Daoy (cell line): Measurements from ENCODE around the gene ITGA1. TPM values are rescaled to one million over a fixed set of nuclear protein-coding genes. Genes with fewer than 3 reads are reported as not detected.

Experiments used
- DNase-seq: peaks from one replicate; pipeline ENCODE4 v3.0.0-alpha.2; 2015; ENCODE audit warnings: low read depth
- total RNA-seq: library from RNA; depleted of rRNA; stranded (reverse); fragments of >200 nt; shearing (Covaris generic); gene quantifications from 2 replicates; pipeline ENCODE4 v1.2.3, GENCODE V29; 2014

The ITGA1 gene
- total RNA-seq, 1 experiment from 2014 or later = 7.6 TPM

- DNase-seq = no peak
These were observed 15.0 kb upstream of the ITGA1 start for GRCh38 chr5:52772668-52773067.

- DNase-seq = no peak
These were observed 14.4 kb upstream of the ITGA1 start for GRCh38 chr5:52773342-52773741.

- DNase-seq = no peak
These were observed 13.7 kb upstream of the ITGA1 start for GRCh38 chr5:52774005-52774410.

- DNase-seq = no peak
These were observed 11.6 kb upstream of the ITGA1 start for GRCh38 chr5:52776116-52776515.

GRCh38 chr5:52777186-52777585, 10.5 kb upstream of the ITGA1 start:
- DNase-seq = no peak

GRCh38 chr5:52778781-52779180, 8.9 kb upstream of the ITGA1 start:
- no peak for DNase-seq

GRCh38 chr5:52779213-52779612, 8.5 kb upstream of the ITGA1 start:
- no peak for DNase-seq

GRCh38 chr5:52783226-52783959, 4.3 kb upstream of the ITGA1 start:
- peak; percentile 73 for DNase-seq

- peak; percentile 54 for DNase-seq
These were observed 3.0 kb upstream of the ITGA1 start for GRCh38 chr5:52784737-52785136.

- no peak for DNase-seq
These were observed 1.3 kb upstream of the ITGA1 start for GRCh38 chr5:52786391-52786790.

GRCh38 chr5:52786949-52787599, 642 bp upstream of the ITGA1 start:
- no peak for DNase-seq

GRCh38 chr5:52788505-52788821, 747 bp downstream of the ITGA1 start:
- DNase-seq = no peak

GRCh38 chr5:52789378-52789777, 1.7 kb downstream of the ITGA1 start:
- DNase-seq = no peak

- no peak for DNase-seq
These were observed 2.1 kb downstream of the ITGA1 start for GRCh38 chr5:52789851-52790250.

GRCh38 chr5:52791366-52791765, 3.6 kb downstream of the ITGA1 start:
- DNase-seq = no peak

GRCh38 chr5:52794519-52794918, 6.8 kb downstream of the ITGA1 start:
- DNase-seq = no peak

- DNase-seq = no peak
These were observed 8.3 kb downstream of the ITGA1 start for GRCh38 chr5:52796031-52796430.

GRCh38 chr5:52796516-52797103, 8.9 kb downstream of the ITGA1 start:
- no peak for DNase-seq

GRCh38 chr5:52798938-52799337, 11.2 kb downstream of the ITGA1 start:
- no peak for DNase-seq

- DNase-seq = peak; percentile 71
These were observed 11.8 kb downstream of the ITGA1 start for GRCh38 chr5:52799358-52799982.

- peak; percentile 98 for DNase-seq
These were observed 12.3 kb downstream of the ITGA1 start for GRCh38 chr5:52799983-52800393.

- peak; percentile 88 for DNase-seq
These were observed 12.9 kb downstream of the ITGA1 start for GRCh38 chr5:52800394-52801213.
